GM19468 (cell line): Measurements from ENCODE around the gene OR10T2.
A peak's percentile ranks its signal among the peaks of the same experiment; 100 is the strongest.
"Not testable (repeated sequence)": the region's sequence is repeated elsewhere in the genome, so short reads cannot be mapped to it uniquely, and the experiment has no call there.

Experiments
- ATAC-seq: cut with Tn5 transposase; IDR thresholded peaks from one replicate; pipeline ENCODE4 v1.9.1; 2021; ENCODE audit warnings: mild to moderate bottlenecking, moderate library complexity, moderate number of reproducible peaks; ENCODE audit not compliant: unreplicated experiment; ENCODE audit errors: extremely low read depth

The OR10T2 gene

GRCh38 chr1:158398818-158399514 lies at the start of gene OR10T2:
TSS of gene OR10T2 (minus strand) at chr1:158399466. CDS start at chr1:158399466, 0 bp downstream.
- no peak for ATAC-seq

DNA sequence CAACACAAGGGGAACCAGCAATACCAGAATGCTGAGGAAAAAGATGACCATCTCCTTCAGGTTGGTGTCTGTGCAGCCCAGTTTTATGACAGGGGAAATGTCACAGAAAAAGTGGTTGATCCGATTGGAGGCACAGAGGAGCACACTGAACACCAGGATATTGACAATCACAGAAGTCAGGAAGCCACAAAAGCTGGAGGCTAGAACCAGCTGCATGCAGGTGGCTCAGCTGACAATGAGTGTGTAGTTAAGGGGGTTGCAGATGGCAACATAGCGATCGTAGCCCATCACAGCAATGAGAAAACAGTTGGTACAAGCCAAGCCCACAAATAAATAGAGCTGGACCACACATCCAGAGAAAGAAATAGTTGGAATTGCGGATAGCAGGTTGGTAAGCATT lies 46.1 kb upstream of the OR10T2 start:
- ATAC-seq = no peak

DNA sequence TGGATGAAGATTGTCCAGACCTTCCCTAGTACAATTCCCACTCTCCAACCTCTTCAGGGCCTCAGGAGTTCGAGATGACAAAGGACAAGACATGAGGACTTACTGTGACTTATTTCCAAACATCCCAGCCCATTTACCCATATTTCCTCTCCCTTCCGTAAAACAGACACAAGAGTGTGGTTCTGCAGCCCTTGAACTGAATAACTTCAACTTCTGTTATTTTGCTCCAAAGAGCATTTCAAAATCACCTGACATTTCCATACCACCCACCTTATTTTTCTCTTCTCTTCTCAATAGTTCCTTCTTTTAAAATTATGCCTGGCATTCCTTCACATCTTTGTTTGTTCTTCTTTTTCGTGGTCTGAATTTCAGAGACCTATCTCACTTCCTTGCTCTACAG lies 35.5 kb upstream of the OR10T2 start:
- ATAC-seq = no peak

DNA sequence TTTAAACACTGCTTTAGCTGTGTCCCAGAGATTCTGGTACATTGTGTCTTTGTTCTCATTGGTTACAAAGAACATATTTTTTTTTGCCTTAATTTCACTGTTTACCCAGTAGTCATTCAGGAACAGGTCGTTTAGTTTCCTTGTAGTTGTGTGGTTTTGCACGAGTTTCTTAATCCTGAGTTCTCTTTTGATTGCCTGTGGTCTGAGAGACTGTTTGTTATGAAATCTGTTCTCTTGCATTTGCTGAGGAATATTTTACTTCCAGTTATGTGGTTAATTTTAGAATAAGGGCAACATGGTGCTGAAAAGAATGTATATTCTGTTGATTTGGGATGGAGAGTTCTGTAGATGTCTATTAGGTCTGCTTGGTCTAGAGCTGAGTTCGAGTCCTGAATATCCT lies 30.9 kb upstream of the OR10T2 start:
- not testable (repeated sequence) for ATAC-seq

DNA sequence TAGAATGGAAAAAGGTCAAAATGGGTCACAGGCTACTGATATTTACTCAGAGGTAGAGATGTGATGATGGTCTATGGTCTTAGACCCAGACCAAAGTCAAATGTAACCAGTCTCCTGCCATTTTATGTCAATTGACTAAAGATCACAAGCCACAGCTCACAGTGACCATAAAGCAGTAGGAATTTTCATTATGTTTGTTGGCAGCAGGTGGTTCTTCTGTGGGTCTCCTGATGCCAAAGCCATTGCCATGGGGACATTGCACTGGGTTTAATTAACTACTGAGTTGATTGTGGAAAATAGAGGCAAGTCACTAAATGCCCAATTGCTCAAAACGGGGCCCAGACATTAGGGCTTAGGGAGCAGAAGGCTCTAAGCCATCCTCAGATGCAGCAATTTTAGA lies 26.9 kb upstream of the OR10T2 start, which contains the start of gene OR10K2:
Gene OR10K2, minus strand, starts transcription at position 101 of the 400 bp plus-strand sequence. CDS start 5,371 bp downstream, outside the sequence.
- ATAC-seq = no peak

GRCh38 chr1:158425027-158425426 lies 25.8 kb upstream of the OR10T2 start:
- ATAC-seq = no peak

- ATAC-seq = no peak
Measured at GRCh38 chr1:158422212-158422611, 22.9 kb upstream of the OR10T2 start.

DNA sequence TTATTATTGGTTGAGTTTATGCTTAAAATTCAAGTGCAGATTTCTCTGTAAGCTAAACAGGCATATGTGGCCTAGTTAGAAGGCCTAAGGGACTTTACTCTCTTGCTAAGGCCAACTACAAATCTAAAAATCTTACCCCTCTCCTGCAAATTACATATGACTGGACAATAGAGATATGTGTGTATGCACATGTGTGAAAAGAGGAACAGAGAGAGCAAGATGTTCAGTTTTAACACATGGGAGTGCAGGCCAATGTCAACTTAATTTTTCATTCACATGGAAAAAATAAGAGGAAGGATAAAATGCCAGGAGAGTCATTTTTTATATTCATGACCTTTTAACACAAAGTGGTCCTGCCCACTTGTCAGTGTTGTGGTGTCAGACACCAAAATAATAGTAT lies 18.3 kb upstream of the OR10T2 start:
- no peak for ATAC-seq

- no peak for ATAC-seq
Measured at GRCh38 chr1:158414651-158415345, 15.5 kb upstream of the OR10T2 start.

DNA sequence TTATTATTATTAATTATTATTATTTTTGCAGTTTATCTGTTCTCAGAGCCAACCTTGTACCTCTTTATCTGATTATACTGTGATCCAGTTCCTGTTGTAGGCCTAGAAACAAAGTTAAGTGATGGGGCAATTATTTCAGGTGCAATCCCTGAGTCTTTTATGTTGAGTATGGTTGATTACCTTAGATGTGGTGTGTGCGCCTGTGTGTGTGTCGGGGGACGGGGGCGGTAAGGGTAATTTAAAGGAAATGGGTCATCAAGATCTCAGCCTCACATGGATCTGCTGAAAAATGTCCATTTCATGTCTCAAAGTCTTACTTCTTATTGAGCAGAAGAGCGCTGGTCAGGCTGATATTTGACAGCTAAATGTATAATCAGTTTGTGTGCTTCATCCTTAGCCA lies 7.8 kb upstream of the OR10T2 start:
- ATAC-seq = no peak

GRCh38 chr1:158400871-158401270 lies 1.6 kb upstream of the OR10T2 start:
- ATAC-seq = no peak

DNA sequence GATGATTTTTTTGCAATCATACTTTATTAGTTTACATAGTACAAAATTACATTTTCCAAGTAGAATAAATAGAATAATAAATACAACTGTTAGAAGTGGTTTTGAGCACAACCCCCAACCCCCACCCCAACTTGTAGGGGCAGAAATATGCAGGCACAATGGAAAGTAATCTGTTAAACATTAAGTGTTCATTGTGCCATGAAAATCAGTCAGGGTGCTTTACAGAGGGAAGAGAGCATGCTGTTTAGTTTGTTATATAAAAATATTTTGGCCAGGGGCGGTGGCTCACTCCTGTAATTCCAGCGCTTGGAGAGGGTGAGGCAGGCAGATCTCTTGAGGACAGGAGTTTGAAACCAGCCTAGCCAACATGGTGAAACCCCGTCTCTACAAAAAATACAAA lies 2.6 kb downstream of the OR10T2 start:
- no peak for ATAC-seq

DNA sequence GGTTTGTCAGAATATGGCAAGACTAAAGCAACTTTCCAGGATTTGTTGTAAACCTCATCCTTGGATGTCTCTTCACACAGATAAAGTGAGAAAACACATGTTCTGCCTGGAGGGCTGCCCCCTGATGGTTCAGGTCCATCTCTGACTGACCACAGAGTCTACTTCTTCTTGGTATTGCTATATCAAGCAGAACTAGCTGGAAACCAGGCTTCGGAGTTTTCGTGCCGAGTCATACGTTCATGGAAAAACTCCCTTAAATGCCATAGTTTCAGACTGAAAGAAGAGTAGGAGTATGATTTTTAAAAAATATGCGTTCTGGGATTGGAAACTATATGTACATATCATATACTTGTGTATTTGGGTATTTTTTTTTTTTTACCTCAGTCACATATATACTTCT lies 5.8 kb downstream of the OR10T2 start:
- ATAC-seq = no peak

- no peak for ATAC-seq
Measured at GRCh38 chr1:158391099-158391498, 8.2 kb downstream of the OR10T2 start.

DNA sequence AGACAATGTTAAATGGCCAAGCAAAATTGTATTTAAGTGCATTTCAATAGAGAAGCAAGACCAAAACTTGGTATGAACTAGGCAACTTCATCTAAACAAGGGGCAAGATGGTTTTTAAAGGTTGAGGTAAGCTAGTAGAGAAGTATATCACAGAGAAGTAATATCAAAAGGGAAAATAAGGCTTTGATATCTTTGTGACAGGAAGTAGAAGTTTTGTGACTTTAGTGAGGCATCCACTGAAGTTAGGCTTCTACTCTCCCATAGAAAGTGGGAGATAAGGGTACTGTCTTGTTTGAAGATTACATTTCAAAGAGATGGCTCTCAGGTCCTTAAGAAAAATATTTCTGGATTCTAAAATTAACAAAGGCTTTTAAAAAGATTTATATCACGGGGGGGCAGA lies 8.9 kb downstream of the OR10T2 start:
- ATAC-seq = no peak

- ATAC-seq = no peak
Measured at GRCh38 chr1:158374860-158375259, 24.4 kb downstream of the OR10T2 start.

GRCh38 chr1:158374101-158374500 lies 25.2 kb downstream of the OR10T2 start:
- ATAC-seq = not testable (repeated sequence)

DNA sequence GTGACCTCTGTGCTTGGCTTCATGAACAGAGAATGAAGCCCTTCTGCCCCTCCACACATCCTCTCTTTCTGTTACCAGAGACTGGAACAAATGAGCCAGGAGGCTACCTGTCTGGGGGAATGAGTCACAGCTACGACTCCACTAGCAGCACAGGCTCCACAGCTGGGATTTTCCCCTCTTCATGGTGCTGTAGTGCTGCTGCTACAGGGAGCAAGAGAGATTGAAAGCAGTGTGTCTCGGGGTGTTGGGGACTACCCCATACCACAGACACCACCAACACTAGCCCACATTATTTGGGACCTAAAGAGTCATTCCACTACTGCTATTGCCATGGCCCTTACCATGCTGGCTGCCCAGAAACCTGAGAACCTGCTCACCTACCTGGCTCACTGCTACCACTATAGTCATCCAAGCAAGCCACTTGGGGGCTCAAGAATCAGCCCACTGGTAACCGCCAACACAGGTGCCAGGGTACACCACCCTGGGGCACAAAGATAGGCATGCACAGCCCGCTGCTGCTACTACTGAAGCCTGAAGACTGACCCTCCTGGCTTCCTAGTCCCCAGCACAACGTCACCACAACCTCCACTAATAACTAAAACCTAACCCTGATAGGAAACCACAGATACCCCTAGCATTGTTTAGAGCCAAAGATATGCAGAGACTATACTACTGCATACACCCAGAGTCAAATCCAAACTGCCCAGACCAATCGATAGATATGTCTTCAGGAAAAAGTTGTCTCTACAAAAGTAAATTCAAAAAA lies 27.9 kb downstream of the OR10T2 start:
- ATAC-seq = peak; percentile 80

DNA sequence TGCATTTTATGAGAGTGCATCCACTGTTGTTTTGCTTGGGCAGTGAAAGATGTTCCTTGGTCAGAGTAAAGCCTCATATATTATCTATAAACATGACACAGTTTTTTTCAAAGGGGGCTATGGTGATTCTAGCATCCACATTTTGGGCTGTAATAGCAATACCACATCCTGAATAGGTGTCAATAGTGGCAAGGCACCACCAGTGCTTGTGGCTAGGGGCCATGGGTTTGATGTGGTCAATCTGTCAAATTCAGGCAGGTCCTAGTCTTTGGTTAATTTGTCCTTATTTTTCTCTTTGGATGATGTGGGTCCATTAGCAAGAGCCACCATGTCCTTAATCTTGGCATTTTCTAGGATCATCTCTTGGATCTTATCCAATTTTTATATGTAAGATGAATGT lies 32.5 kb downstream of the OR10T2 start:
- no peak for ATAC-seq

DNA sequence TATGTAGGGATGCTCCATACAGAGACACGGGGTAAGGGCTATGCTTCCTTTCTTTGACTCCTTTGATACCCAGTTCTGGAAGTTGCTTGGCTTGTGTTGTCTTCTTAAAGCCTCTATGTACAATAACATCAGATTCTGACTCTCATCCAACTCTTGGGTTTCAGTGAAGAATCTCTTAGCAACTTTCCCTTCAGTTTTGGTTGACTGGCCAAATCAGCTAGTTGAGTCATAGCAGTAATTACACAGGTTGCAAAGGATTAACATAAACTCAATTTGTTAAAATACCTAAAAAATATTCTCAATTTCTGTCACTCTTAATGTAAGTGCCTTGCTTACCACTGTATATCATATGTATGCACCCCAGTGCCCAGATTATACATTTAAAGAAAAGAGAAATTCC lies 36.3 kb downstream of the OR10T2 start:
- no peak for ATAC-seq

GRCh38 chr1:158362482-158362881 lies 36.8 kb downstream of the OR10T2 start:
- ATAC-seq = no peak
